Measurements from ENCODE around the gene LMNA. TPM values are rescaled to one million over a fixed set of nuclear protein-coding genes. Genes with fewer than 3 reads are reported as not detected.

The LMNA gene
- polyA plus RNA-seq, 1 of the 3 experiments (the other 2 are of a cell fraction) = 983 TPM

GRCh38 chr1:156154317-156154749 lies 39.8 kb downstream of the LMNA start:
- Histone ChIP-seq H3K4me2 (no peak overlapping the region), H4K20me1 (ENCODE audit: insufficient read depth) (no peaks in the 10 kb centered on the region), H3K79me2 (ENCODE audit: insufficient read depth) (no peaks in the 10 kb centered on the region), H3K27ac (ENCODE audit: low read depth in 2 of 2, low read length in 1 of 2) (no peak overlapping the region), H3K4me3 (ENCODE audit: low read depth in 2 of 2, low read length in 1 of 2) (no peak overlapping the region), H3K9me2 (no peaks in the 10 kb centered on the region), H3F3A (replicated peaks; ENCODE audit: insufficient read depth) (peaks cover under 1% of the 10 kb centered on the region), H3K9ac (no peak overlapping the region), H2AFZ (ENCODE audit: low read depth) (no peak overlapping the region), H3K27me3 (ENCODE audit: insufficient read depth) (no peaks in the 10 kb centered on the region), H3K4me1 (ENCODE audit: control insufficient read depth in 1 of 2, insufficient read depth in 2 of 2, low read depth in 1 of 2, low read length in 1 of 2) (no peaks in the 10 kb centered on the region), H3K36me3 (replicated peaks in 1 of 2; ENCODE audit: control insufficient read depth in 1 of 2, insufficient read depth in 2 of 2, low read length in 1 of 2) (no peaks in the 10 kb centered on the region), H3K9me3 (no peaks in the 10 kb centered on the region)
- TF ChIP-seq GABPA (IDR thresholded peaks at IDR 0.05; ENCODE audit: low read depth) (no peak), MEF2A (IDR thresholded peaks at IDR 0.05; ENCODE audit: borderline replicate concordance, low read depth) (no peak), EP300 (IDR thresholded peaks at IDR 0.05; ENCODE audit: borderline replicate concordance in 1 of 2, low read depth in 1 of 2, low read length in 1 of 2) (no peak), RAD21 (IDR thresholded peaks at IDR 0.05; ENCODE audit: low read length) (no peak), NFIC (IDR thresholded peaks at IDR 0.05; ENCODE audit: borderline replicate concordance) (no peak)
- TF ChIP-seq, protein P1, sequence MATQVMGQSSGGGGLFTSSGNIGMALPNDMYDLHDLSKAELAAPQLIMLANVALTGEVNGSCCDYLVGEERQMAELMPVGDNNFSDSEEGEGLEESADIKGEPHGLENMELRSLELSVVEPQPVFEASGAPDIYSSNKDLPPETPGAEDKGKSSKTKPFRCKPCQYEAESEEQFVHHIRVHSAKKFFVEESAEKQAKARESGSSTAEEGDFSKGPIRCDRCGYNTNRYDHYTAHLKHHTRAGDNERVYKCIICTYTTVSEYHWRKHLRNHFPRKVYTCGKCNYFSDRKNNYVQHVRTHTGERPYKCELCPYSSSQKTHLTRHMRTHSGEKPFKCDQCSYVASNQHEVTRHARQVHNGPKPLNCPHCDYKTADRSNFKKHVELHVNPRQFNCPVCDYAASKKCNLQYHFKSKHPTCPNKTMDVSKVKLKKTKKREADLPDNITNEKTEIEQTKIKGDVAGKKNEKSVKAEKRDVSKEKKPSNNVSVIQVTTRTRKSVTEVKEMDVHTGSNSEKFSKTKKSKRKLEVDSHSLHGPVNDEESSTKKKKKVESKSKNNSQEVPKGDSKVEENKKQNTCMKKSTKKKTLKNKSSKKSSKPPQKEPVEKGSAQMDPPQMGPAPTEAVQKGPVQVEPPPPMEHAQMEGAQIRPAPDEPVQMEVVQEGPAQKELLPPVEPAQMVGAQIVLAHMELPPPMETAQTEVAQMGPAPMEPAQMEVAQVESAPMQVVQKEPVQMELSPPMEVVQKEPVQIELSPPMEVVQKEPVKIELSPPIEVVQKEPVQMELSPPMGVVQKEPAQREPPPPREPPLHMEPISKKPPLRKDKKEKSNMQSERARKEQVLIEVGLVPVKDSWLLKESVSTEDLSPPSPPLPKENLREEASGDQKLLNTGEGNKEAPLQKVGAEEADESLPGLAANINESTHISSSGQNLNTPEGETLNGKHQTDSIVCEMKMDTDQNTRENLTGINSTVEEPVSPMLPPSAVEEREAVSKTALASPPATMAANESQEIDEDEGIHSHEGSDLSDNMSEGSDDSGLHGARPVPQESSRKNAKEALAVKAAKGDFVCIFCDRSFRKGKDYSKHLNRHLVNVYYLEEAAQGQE (IDR thresholded peaks at IDR 0.05; ENCODE audit: low read depth, low read length) = no peak
- TF ChIP-seq, protein P2, sequence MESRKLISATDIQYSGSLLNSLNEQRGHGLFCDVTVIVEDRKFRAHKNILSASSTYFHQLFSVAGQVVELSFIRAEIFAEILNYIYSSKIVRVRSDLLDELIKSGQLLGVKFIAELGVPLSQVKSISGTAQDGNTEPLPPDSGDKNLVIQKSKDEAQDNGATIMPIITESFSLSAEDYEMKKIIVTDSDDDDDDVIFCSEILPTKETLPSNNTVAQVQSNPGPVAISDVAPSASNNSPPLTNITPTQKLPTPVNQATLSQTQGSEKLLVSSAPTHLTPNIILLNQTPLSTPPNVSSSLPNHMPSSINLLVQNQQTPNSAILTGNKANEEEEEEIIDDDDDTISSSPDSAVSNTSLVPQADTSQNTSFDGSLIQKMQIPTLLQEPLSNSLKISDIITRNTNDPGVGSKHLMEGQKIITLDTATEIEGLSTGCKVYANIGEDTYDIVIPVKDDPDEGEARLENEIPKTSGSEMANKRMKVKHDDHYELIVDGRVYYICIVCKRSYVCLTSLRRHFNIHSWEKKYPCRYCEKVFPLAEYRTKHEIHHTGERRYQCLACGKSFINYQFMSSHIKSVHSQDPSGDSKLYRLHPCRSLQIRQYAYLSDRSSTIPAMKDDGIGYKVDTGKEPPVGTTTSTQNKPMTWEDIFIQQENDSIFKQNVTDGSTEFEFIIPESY (IDR thresholded peaks at IDR 0.05; ENCODE audit: borderline replicate concordance, low read depth) = no peak
- TF ChIP-seq, protein P3, sequence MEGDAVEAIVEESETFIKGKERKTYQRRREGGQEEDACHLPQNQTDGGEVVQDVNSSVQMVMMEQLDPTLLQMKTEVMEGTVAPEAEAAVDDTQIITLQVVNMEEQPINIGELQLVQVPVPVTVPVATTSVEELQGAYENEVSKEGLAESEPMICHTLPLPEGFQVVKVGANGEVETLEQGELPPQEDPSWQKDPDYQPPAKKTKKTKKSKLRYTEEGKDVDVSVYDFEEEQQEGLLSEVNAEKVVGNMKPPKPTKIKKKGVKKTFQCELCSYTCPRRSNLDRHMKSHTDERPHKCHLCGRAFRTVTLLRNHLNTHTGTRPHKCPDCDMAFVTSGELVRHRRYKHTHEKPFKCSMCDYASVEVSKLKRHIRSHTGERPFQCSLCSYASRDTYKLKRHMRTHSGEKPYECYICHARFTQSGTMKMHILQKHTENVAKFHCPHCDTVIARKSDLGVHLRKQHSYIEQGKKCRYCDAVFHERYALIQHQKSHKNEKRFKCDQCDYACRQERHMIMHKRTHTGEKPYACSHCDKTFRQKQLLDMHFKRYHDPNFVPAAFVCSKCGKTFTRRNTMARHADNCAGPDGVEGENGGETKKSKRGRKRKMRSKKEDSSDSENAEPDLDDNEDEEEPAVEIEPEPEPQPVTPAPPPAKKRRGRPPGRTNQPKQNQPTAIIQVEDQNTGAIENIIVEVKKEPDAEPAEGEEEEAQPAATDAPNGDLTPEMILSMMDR (IDR thresholded peaks at IDR 0.05) = no peak
- CTCF ChIA-PET = interaction anchor here (0.9 to 2.5 kb wide), 5 partner anchors 7 to 24 kb away, joined by 3 to 10 read pairs (median 5); no protein-coding TSS in a partner anchor
- no peak for DNase-seq
- 91% methylated on average over 10 of the region's 11 CpGs for WGBS (ENCODE audit: low lambda C conversion rate)
- POLR2A ChIA-PET = no interaction called here

Data from SK-N-SH (cell line).